ENCODE data around the gene ANXA1. TPM values are rescaled to one million over a fixed set of nuclear protein-coding genes. Genes with fewer than 3 reads are reported as not detected.

The ANXA1 gene
- total RNA-seq, 2 experiments from 2014 or later: 26.0 to 30.9 TPM

- CTCF ChIA-PET: interaction anchor here (1.1 to 1.2 kb wide), 2 partner anchors 12 to 38 kb away, joined by 3 to 6 read pairs; no protein-coding TSS in a partner anchor
- intact Hi-C loops (cut with DNase I, micrococcal nuclease): loop anchor here (5.0 to 10.0 kb wide), 6 partner anchors 63 to 1991 kb away; partner anchors contain the start of genes CARNMT1 (in 1 of the 2), CEMIP2 (in 1 of the 2), NMRK1 (in 1 of the 2) and OSTF1 (in 1 of the 2)
- POLR2A ChIA-PET: no interaction called here
Observed at GRCh38 chr9:73154271-73154670, 2.6 kb downstream of the ANXA1 start.

DNA sequence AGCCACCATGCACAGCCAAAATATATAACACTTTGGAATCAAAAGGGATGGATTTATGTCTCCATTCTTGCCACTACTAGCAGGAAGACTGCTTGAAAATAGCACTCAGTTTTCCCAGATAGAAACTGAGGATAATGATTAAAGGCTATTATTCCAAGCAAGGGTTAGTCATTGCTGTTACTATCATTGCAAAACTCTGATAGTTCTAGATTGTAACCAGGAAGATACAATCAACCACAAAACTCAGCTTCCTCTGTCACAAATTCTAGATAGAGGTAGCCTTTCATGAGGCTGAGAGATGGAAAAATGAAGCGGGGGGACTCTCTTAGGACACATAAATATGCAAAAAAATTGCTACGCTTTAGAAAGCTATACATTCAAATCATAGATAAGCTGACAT, 3.1 kb downstream of the ANXA1 start:
- CTCF ChIA-PET: interaction anchor here (0.8 to 1.5 kb wide), 7 partner anchors 11 to 47 kb away, joined by 3 to 6 read pairs (median 5); no protein-coding TSS in a partner anchor
- Mint-ChIP-seq H3K4me1 (peaks cover 87% of the 10 kb centered on the region), H3K27me3 (no peaks in the 10 kb centered on the region), H3K27ac (peak overlapping the region; percentile 94), H3K36me3 (ENCODE audit: low read depth) (peaks cover 10% of the 10 kb centered on the region), H3K4me3 (peak overlapping the region; percentile 70), H3K9me3 (ENCODE audit: low read depth) (no peaks in the 10 kb centered on the region)
- peak; percentile 39 for ATAC-seq
- intact Hi-C loops (cut with DNase I, micrococcal nuclease): loop anchor here (5.0 to 10.0 kb wide), 7 partner anchors 63 to 1990 kb away; partner anchors contain the start of genes ABHD17B (in 1 of the 2), C9orf85 (in 1 of the 2), CARNMT1 (in 1 of the 2) and CEMIP2 (in 1 of the 2)
- no peak for DNase-seq
- POLR2A ChIA-PET: no interaction called here

More at GRCh38 chr9:73154271-73154670, 2.6 kb downstream of the ANXA1 start:
- H3K4me3 Mint-ChIP-seq: peak overlapping the region; percentile 70
- no peaks in the 10 kb centered on the region for H3K27me3 Mint-ChIP-seq
- DNase-seq: no peak
- H3K27ac Mint-ChIP-seq: peak overlapping the region; percentile 94
- peak; percentile 23 for ATAC-seq
- peaks cover 8% of the 10 kb centered on the region for H3K36me3 Mint-ChIP-seq (ENCODE audit: low read depth)
- H3K4me1 Mint-ChIP-seq: peaks cover 90% of the 10 kb centered on the region
- H3K9me3 Mint-ChIP-seq (ENCODE audit: low read depth): no peaks in the 10 kb centered on the region

GRCh38 chr9:73155377-73155776, 3.7 kb downstream of the ANXA1 start:
- CTCF ChIA-PET: interaction anchor here (0.7 to 1.5 kb wide), 9 partner anchors 11 to 48 kb away, joined by 3 to 6 read pairs (median 3); no protein-coding TSS in a partner anchor
- Mint-ChIP-seq H3K27me3 (no peaks in the 10 kb centered on the region), H3K27ac (no peak overlapping the region), H3K4me1 (peaks cover 84% of the 10 kb centered on the region), H3K36me3 (ENCODE audit: low read depth) (peaks cover 15% of the 10 kb centered on the region), H3K4me3 (peak overlapping the region; percentile 70), H3K9me3 (ENCODE audit: low read depth) (no peaks in the 10 kb centered on the region)
- no peak for DNase-seq
- ATAC-seq: no peak
- intact Hi-C loops (cut with DNase I, micrococcal nuclease): loop anchor here in 1 of 2 experiments (5.0 to 10.0 kb wide), 4 partner anchors 1243 to 1989 kb away; partner anchors contain the start of genes ABHD17B, C9orf85, CARNMT1 and CEMIP2
- POLR2A ChIA-PET: no interaction called here

GRCh38 chr9:73155968-73156864, 4.6 kb downstream of the ANXA1 start:
- DNase-seq (no peak), ATAC-seq (peak; percentile 18)
- H3K9me3 Mint-ChIP-seq (ENCODE audit: low read depth): no peaks in the 10 kb centered on the region
- ChIA-PET POLR2A (no interaction called here), CTCF (interaction anchor here (0.8 to 1.5 kb wide), 3 partner anchors 16 to 49 kb away, joined by 3 to 5 read pairs (median 5); no protein-coding TSS in a partner anchor)
- intact Hi-C loops (cut with DNase I, micrococcal nuclease): loop anchor here in 1 of 2 experiments (5.0 to 10.0 kb wide), 4 partner anchors 1244 to 1989 kb away; partner anchors contain the start of genes ABHD17B, C9orf85, CARNMT1 and CEMIP2
- peaks cover 15% of the 10 kb centered on the region for H3K36me3 Mint-ChIP-seq (ENCODE audit: low read depth)
- peaks cover 77% of the 10 kb centered on the region for H3K4me1 Mint-ChIP-seq
- no peaks in the 10 kb centered on the region for H3K27me3 Mint-ChIP-seq
- H3K27ac Mint-ChIP-seq: peak overlapping the region; percentile 68
- peak overlapping the region; percentile 1 for H3K4me3 Mint-ChIP-seq

DNA sequence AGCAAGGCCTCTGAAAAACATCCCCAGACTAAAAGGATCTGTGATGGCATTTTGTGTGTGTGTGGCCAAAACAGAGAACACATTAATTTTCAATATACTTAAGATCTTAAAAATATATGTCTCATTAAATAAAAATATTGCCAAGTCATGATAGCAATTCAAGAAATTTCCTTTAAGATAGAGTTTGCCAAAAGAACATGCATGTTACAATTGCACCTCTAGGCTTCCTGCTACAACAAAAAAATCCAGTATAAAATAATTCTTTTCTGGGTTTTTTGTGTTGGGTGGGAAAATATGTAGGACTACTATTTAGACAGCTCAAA, 5.2 kb downstream of the ANXA1 start:
- Mint-ChIP-seq H3K27ac (no peak overlapping the region), H3K4me1 (peaks cover 72% of the 10 kb centered on the region), H3K27me3 (no peaks in the 10 kb centered on the region), H3K9me3 (ENCODE audit: low read depth) (no peaks in the 10 kb centered on the region), H3K36me3 (ENCODE audit: low read depth) (peaks cover 17% of the 10 kb centered on the region), H3K4me3 (peak overlapping the region; percentile 1)
- ChIA-PET POLR2A (no interaction called here), CTCF (interaction anchor here (0.8 to 1.2 kb wide), 4 partner anchors 9 to 49 kb away, joined by 3 to 5 read pairs (median 4); no protein-coding TSS in a partner anchor)
- DNase-seq: no peak
- intact Hi-C loops (cut with DNase I, micrococcal nuclease): loop anchor here in 1 of 2 experiments (5.0 to 10.0 kb wide), 4 partner anchors 1245 to 1988 kb away; partner anchors contain the start of genes ABHD17B, C9orf85, CARNMT1 and CEMIP2
- ATAC-seq: no peak

DNA sequence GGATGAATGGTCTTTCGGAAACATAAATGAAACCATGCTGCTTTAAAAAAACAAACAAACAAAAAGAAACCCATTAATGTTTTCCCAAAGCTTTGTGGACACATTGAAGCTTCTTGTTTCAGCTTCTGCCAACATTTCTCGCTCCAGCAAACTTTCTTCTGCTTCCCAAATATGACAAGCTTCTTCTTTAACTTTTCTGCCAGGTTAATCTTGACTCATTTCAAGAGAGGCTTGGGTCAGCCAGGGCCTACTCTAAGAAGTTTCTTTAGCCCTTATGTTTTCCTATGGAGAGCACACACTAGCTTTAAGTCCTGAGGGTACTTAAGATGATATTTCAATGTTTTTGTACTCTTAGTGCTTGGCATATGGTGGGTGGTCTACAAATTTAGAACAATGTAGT, 6.1 kb downstream of the ANXA1 start:
- Mint-ChIP-seq H3K27ac (peak overlapping the region; percentile 86), H3K4me3 (peak overlapping the region; percentile 9), H3K4me1 (peaks cover 67% of the 10 kb centered on the region), H3K27me3 (no peaks in the 10 kb centered on the region), H3K36me3 (ENCODE audit: low read depth) (peaks cover 22% of the 10 kb centered on the region), H3K9me3 (ENCODE audit: low read depth) (no peaks in the 10 kb centered on the region)
- no peak for DNase-seq
- CTCF ChIA-PET: interaction anchor here (0.6 to 1.2 kb wide), 7 partner anchors 8 to 50 kb away, joined by 3 to 7 read pairs (median 4); no protein-coding TSS in a partner anchor
- POLR2A ChIA-PET: no interaction called here
- intact Hi-C loops (cut with DNase I, micrococcal nuclease): loop anchor here in 1 of 2 experiments (5.0 to 10.0 kb wide), 4 partner anchors 1246 to 1987 kb away; partner anchors contain the start of genes ABHD17B, C9orf85, CARNMT1 and CEMIP2
- ATAC-seq: no peak

DNA sequence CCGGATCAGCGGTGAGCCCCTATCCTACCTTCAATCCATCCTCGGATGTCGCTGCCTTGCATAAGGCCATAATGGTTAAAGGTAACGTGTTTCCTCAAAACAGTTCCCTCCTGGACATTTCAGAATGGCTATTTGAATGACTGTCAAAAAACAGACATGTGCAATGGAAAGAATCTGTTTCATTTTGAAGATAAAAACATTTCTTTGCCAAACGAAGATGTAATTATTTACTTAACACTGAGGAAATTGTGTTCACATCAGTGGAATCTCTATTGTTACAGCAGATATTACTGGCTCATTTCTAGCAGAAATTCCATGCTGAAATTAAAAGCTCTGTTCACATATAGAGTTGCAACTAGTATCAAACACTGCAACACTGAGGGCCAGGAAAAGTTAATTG, 7.1 kb downstream of the ANXA1 start:
- intact Hi-C loops (cut with DNase I, micrococcal nuclease): loop anchor here in 1 of 2 experiments (5.0 to 10.0 kb wide), 4 partner anchors 1246 to 1986 kb away; partner anchors contain the start of genes ABHD17B, C9orf85, CARNMT1 and CEMIP2
- POLR2A ChIA-PET: no interaction called here

DNA sequence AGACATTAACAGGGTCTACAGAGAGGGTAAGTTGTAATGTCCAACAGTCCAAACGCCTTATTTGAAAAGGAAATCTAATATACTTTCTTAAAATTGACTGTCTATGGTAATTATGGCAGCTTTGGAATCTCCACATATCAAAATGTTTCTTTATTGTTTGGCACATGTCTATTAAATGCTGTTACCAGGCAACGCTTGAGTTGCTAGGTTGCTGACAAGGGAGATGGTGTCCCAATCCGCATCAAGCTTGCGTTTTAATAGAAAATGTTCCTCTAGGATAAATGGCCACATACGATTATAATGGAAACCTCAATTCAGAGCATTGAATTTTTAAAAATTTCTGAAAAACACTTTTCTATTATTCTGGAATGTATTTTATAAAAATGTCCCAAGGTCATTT, 9.2 kb downstream of the ANXA1 start:
- H3K36me3 Mint-ChIP-seq (ENCODE audit: low read depth): peaks cover 40% of the 10 kb centered on the region
- DNase-seq: no peak
- H3K27me3 Mint-ChIP-seq: no peaks in the 10 kb centered on the region
- ATAC-seq: no peak
- ChIA-PET CTCF (interaction anchor here (0.8 to 1.1 kb wide), 2 partner anchors 10 to 17 kb away, joined by 3 read pairs; no protein-coding TSS in a partner anchor), POLR2A (interaction anchor here (1.0 kb wide), 1 partner anchor 8 kb away, joined by 3 read pairs; no protein-coding TSS in a partner anchor)
- no peak overlapping the region for H3K4me3 Mint-ChIP-seq
- peaks cover 48% of the 10 kb centered on the region for H3K4me1 Mint-ChIP-seq
- H3K27ac Mint-ChIP-seq: no peak overlapping the region
- no peaks in the 10 kb centered on the region for H3K9me3 Mint-ChIP-seq (ENCODE audit: low read depth)
- intact Hi-C loops (cut with DNase I, micrococcal nuclease): no loop called here

More for the DNA sequence above, 7.1 kb downstream of the ANXA1 start:
- Mint-ChIP-seq H3K4me3 (no peak overlapping the region), H3K9me3 (ENCODE audit: low read depth) (no peaks in the 10 kb centered on the region), H3K27ac (peak overlapping the region; percentile 76), H3K36me3 (ENCODE audit: low read depth) (peaks cover 29% of the 10 kb centered on the region), H3K27me3 (no peaks in the 10 kb centered on the region), H3K4me1 (peaks cover 68% of the 10 kb centered on the region)
- ATAC-seq (no peak), DNase-seq (no peak)
- CTCF ChIA-PET: interaction anchor here (1.0 kb wide), 1 partner anchor 14 kb away, joined by 3 read pairs; no protein-coding TSS in a partner anchor

- ATAC-seq: peak; percentile 74
- DNase-seq: no peak
- Mint-ChIP-seq H3K4me3 (no peak overlapping the region), H3K27ac (peak overlapping the region; percentile 55), H3K9me3 (ENCODE audit: low read depth) (no peaks in the 10 kb centered on the region), H3K27me3 (no peaks in the 10 kb centered on the region), H3K4me1 (peaks cover 35% of the 10 kb centered on the region), H3K36me3 (ENCODE audit: low read depth) (peaks cover 40% of the 10 kb centered on the region)
- ChIA-PET CTCF (interaction anchor here (1.1 kb wide), 1 partner anchor 18 kb away, joined by 3 read pairs; no protein-coding TSS in a partner anchor), POLR2A (no interaction called here)
- intact Hi-C loops (cut with DNase I, micrococcal nuclease): no loop called here
Observed at GRCh38 chr9:73162987-73163768, 11.5 kb downstream of the ANXA1 start.

- CTCF ChIA-PET: interaction anchor here (0.8 to 1.3 kb wide), 4 partner anchors 9 to 60 kb away, joined by 3 to 4 read pairs (median 4); no protein-coding TSS in a partner anchor
- peaks cover 24% of the 10 kb centered on the region for H3K4me1 Mint-ChIP-seq
- DNase-seq (no peak), ATAC-seq (no peak)
- intact Hi-C loops (cut with DNase I, micrococcal nuclease): no loop called here
- H3K27ac Mint-ChIP-seq: no peak overlapping the region
- H3K27me3 Mint-ChIP-seq: no peaks in the 10 kb centered on the region
- no peak overlapping the region for H3K4me3 Mint-ChIP-seq
- peaks cover 34% of the 10 kb centered on the region for H3K36me3 Mint-ChIP-seq (ENCODE audit: low read depth)
- POLR2A ChIA-PET: no interaction called here
- no peaks in the 10 kb centered on the region for H3K9me3 Mint-ChIP-seq (ENCODE audit: low read depth)
Observed at GRCh38 chr9:73165911-73166310, 14.2 kb downstream of the ANXA1 start.

Measured in activated CD4-positive, alpha-beta T cell treated with anti-CD3 and anti-CD28 coated beads for 36 hours (primary cell).